HG03025 (cell line): ENCODE measurements around the gene PARPBP.
"Not testable (repeated sequence)": the region's sequence is repeated elsewhere in the genome, so short reads cannot be mapped to it uniquely, and the experiment has no call there.

Experiments used
- ATAC-seq: cut with Tn5 transposase; IDR thresholded peaks from one replicate; pipeline ENCODE4 v1.9.1; 2021; ENCODE audit warnings: mild to moderate bottlenecking, moderate library complexity; ENCODE audit not compliant: unreplicated experiment, low FRiP score

Gene PARPBP

GRCh38 chr12:102144221-102144620 lies 24.2 kb downstream of the PARPBP start:
- ATAC-seq: no peak

GRCh38 chr12:102147062-102147587 lies 27.1 kb downstream of the PARPBP start:
- ATAC-seq: not testable (repeated sequence)

GRCh38 chr12:102155206-102155605 lies 35.2 kb downstream of the PARPBP start:
- ATAC-seq: not testable (repeated sequence)

- ATAC-seq: no peak
These were observed 43.4 kb downstream of the PARPBP start for GRCh38 chr12:102163383-102163782.

- no peak for ATAC-seq
These were observed 48.0 kb downstream of the PARPBP start for GRCh38 chr12:102167821-102168604.

- no peak for ATAC-seq
These were observed 50.1 kb downstream of the PARPBP start for GRCh38 chr12:102169922-102170621.

- no peak for ATAC-seq
These were observed 52.0 kb downstream of the PARPBP start for GRCh38 chr12:102171951-102172350.

GRCh38 chr12:102172436-102172835 lies 52.5 kb downstream of the PARPBP start:
- no peak for ATAC-seq

GRCh38 chr12:102174117-102174516 lies 54.1 kb downstream of the PARPBP start:
- no peak for ATAC-seq

GRCh38 chr12:102174761-102175160 lies 54.8 kb downstream of the PARPBP start:
- no peak for ATAC-seq

GRCh38 chr12:102182635-102183034 lies 62.7 kb downstream of the PARPBP start:
- no peak for ATAC-seq

- no peak for ATAC-seq
These were observed 75.8 kb downstream of the PARPBP start for GRCh38 chr12:102195826-102196225.

GRCh38 chr12:102197789-102198188 lies 77.8 kb downstream of the PARPBP start, which contains the start of gene PMCH:
Gene PMCH, minus strand, starts transcription at chr12:102197833. Its CDS starts 63 bp downstream, at chr12:102197770.
- ATAC-seq: peak; percentile 72

- no peak for ATAC-seq
These were observed 81.6 kb downstream of the PARPBP start for GRCh38 chr12:102201436-102202061.

GRCh38 chr12:102202556-102202955 lies 82.6 kb downstream of the PARPBP start:
- no peak for ATAC-seq

- ATAC-seq: no peak
These were observed 84.0 kb downstream of the PARPBP start for GRCh38 chr12:102204025-102204424.

- ATAC-seq: no peak
These were observed 96.2 kb downstream of the PARPBP start for GRCh38 chr12:102215992-102216691.

GRCh38 chr12:102220736-102221135 lies 100.8 kb downstream of the PARPBP start:
- ATAC-seq: no peak

- ATAC-seq: no peak
These were observed 108.0 kb downstream of the PARPBP start for GRCh38 chr12:102227954-102228353.

- ATAC-seq: no peak
These were observed 112.1 kb downstream of the PARPBP start for GRCh38 chr12:102232036-102232435.
